ENCODE data around the gene MUSK.

DNA sequence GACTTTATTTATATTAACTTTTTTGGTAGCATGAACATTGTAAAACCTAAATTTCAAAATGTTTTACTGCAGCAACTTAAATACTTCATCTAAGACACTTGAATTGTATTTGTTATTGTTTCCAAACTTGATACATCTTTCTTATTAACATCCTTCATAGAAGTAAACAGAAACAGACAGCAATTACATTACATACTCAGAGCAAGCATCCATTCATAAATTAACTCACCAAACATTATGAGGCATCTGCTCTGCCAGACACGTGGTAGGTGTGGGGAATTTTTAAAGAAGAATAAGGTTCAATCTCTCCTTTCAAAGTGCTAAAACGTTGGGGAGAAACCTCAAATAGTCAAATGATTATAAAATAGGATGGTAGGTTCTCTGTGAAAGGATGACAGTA lies 130.8 kb downstream of the MUSK start:
- TF ChIP-seq, protein P1, sequence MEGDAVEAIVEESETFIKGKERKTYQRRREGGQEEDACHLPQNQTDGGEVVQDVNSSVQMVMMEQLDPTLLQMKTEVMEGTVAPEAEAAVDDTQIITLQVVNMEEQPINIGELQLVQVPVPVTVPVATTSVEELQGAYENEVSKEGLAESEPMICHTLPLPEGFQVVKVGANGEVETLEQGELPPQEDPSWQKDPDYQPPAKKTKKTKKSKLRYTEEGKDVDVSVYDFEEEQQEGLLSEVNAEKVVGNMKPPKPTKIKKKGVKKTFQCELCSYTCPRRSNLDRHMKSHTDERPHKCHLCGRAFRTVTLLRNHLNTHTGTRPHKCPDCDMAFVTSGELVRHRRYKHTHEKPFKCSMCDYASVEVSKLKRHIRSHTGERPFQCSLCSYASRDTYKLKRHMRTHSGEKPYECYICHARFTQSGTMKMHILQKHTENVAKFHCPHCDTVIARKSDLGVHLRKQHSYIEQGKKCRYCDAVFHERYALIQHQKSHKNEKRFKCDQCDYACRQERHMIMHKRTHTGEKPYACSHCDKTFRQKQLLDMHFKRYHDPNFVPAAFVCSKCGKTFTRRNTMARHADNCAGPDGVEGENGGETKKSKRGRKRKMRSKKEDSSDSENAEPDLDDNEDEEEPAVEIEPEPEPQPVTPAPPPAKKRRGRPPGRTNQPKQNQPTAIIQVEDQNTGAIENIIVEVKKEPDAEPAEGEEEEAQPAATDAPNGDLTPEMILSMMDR (IDR thresholded peaks at IDR 0.05), result no peak
- TF ChIP-seq POLR2AphosphoS5 (IDR thresholded peaks at IDR 0.05) (no peak), POLR2A (IDR thresholded peaks at IDR 0.05; ENCODE audit: low read depth) (no peak), EP300 (IDR thresholded peaks at IDR 0.05) (no peak)

Measured in esophagus muscularis mucosa (tissue), 4 donors.